ENCODE results near the gene MTHFR. TPM values are rescaled to one million over a fixed set of nuclear protein-coding genes. Genes with fewer than 3 reads are reported as not detected.

Gene MTHFR
- total RNA-seq, 1 experiment from 2014 or later: 18.2 TPM

DNA sequence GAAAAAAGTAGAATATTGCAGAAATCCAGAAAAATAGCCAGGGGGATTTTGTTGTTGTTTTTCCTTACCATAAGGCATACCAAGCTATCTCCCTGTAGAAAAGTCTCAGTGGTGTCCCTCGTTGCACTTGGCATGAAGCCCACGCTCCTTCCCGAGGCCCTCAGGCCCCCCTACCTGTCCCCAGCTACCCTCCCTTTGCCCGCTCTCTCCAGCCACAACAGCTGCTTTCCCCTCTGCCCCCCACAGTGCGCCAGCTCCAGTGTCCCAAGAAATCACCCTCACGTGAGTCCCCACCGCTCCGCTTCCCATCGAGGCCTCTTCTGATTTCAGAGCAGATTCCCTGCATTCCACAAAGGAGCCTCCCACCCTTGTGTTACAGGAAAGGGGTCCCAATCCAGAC lies 61.5 kb downstream of the MTHFR start:
- H3K56ac ChIP-seq (ENCODE audit: insufficient read length, low read depth, low read length): no peak overlapping the region
- H3K36me3 Mint-ChIP-seq (ENCODE audit: insufficient read depth in 1 of 3, low read depth in 3 of 3): peaks cover 9 to 30% (median 28%) of the 10 kb centered on the region in 3 experiments; a peak in 6 of 7 replicates
- H2BK12ac ChIP-seq (ENCODE audit: insufficient read length, low read depth, low read length): no peak overlapping the region
- no peak overlapping the region for H3K23ac ChIP-seq (ENCODE audit: insufficient read length, low read depth, low read length)
- H3K9me3 ChIP-seq (ENCODE audit: control insufficient read depth, low read depth, low read length): no peaks in the 10 kb centered on the region
- no CpG with 5 or more reads among the region's 9 CpGs for WGBS (ENCODE audit: extremely low coverage, insufficient read length, low lambda C conversion rate)
- no peak overlapping the region for H3K4me2 ChIP-seq (ENCODE audit: insufficient read depth, insufficient read length, low read length)
- no peak overlapping the region for H3K27ac ChIP-seq (ENCODE audit: insufficient read length, low read depth, low read length)
- no peak for TF ChIP-seq CTCF (conservative IDR thresholded peaks at IDR 0.05)
- H3K9ac ChIP-seq (ENCODE audit: extremely low read depth, insufficient read length, low read length): no peak overlapping the region
- H4K8ac ChIP-seq (replicated peaks; ENCODE audit: insufficient read length, low read depth, low read length): no peak overlapping the region
- H2BK5ac ChIP-seq (ENCODE audit: insufficient read length, low read length): no peak overlapping the region
- no peak overlapping the region for H3K4ac ChIP-seq (ENCODE audit: low read depth, low read length)
- H3K23me2 ChIP-seq (ENCODE audit: insufficient read length, low read depth, low read length, poor library complexity, severe bottlenecking): no peaks in the 10 kb centered on the region
- no peaks in the 10 kb centered on the region for H3K4me1 ChIP-seq (ENCODE audit: insufficient read depth, low read length)
- H3K9me3 Mint-ChIP-seq: no peaks in the 10 kb centered on the region; a peak in 1 of 5 replicates
- H3K27ac Mint-ChIP-seq: peak overlapping the region in 2 of 3 experiments; percentile 30 to 59; a peak in 2 of 7 replicates
- no peaks in the 10 kb centered on the region for H4K20me1 ChIP-seq (ENCODE audit: control insufficient read depth, insufficient read depth, insufficient read length)
- H2BK120ac ChIP-seq (ENCODE audit: low read depth, low read length, poor library complexity, severe bottlenecking): no peak overlapping the region
- no peak overlapping the region for H3K14ac ChIP-seq (ENCODE audit: insufficient read depth, low read length)
- no peaks in the 10 kb centered on the region for H3K79me2 ChIP-seq (ENCODE audit: insufficient read depth, low read length)
- DNase-seq: no peak
- H4K91ac ChIP-seq (ENCODE audit: insufficient read length, low read depth, low read length): no peak overlapping the region
- no peak overlapping the region for H2BK15ac ChIP-seq (ENCODE audit: low read depth, low read length)
- H3K79me1 ChIP-seq (ENCODE audit: insufficient read depth, low read depth, low read length, poor library complexity, severe bottlenecking): no peaks in the 10 kb centered on the region
- peaks cover 14 to 25% of the 10 kb centered on the region in 2 experiments for H3K4me1 Mint-ChIP-seq
- H2BK20ac ChIP-seq (ENCODE audit: low read depth, low read length, poor library complexity, severe bottlenecking): no peak overlapping the region
- H3K18ac ChIP-seq (ENCODE audit: insufficient read length, low read depth, low read length): no peak overlapping the region
- H3K27me3 ChIP-seq (ENCODE audit: insufficient read depth, low read length): no peaks in the 10 kb centered on the region
- no peak overlapping the region for H3T11ph ChIP-seq (ENCODE audit: low read length)
- no peaks in the 10 kb centered on the region for H3K27me3 Mint-ChIP-seq (ENCODE audit: low read depth)
- no peak overlapping the region for H2AK5ac ChIP-seq (ENCODE audit: insufficient read length, low read length)
- no peak overlapping the region for H4K5ac ChIP-seq (ENCODE audit: insufficient read length, low read depth, low read length)
- no peak overlapping the region for H2AFZ ChIP-seq (ENCODE audit: low read length)
- H3K4me3 Mint-ChIP-seq: no peak overlapping the region; a peak in 1 of 5 replicates
